MM.1S (cell line): ENCODE measurements around the gene PHC1.
A peak's percentile ranks its signal among the peaks of the same experiment; 100 is the strongest.

Experiments used
- DNase-seq: peaks from one replicate; pipeline ENCODE4 v3.0.0-alpha.2; 2015
- H2AFZ ChIP-seq: fragments of 300-600 bp; sonication (generic); 2 replicates; pipeline ENCODE4 v1.6.0; 2016; ENCODE audit warnings: antibody characterized with exemption, low read length
- H3F3A ChIP-seq: fragments of 300-600 bp; sonication (generic); 2 replicates; pipeline ENCODE4 v1.6.1; 2016; ENCODE audit warnings: mild to moderate bottlenecking, antibody characterized with exemption, low read length, moderate library complexity, mixed read lengths; ENCODE audit not compliant: insufficient read depth
- H3K27ac ChIP-seq: fragments of 300-600 bp; sonication (generic); 2 replicates; pipeline ENCODE4 v1.5.1; 2016; ENCODE audit warnings: mild to moderate bottlenecking, low read length
- H3K27me3 ChIP-seq: fragments of 300-600 bp; sonication (generic); replicated peaks from 2 replicates; pipeline ENCODE4 v1.6.0; 2016; ENCODE audit warnings: low read length; ENCODE audit not compliant: insufficient read depth
- H3K36me3 ChIP-seq: fragments of 300-600 bp; sonication (generic); replicated peaks from 2 replicates; pipeline ENCODE4 v1.6.1; 2016; ENCODE audit warnings: mild to moderate bottlenecking, low read length, mixed read lengths; ENCODE audit not compliant: insufficient read depth
- H3K4me1 ChIP-seq: fragments of 300-600 bp; sonication (generic); 2 replicates; pipeline ENCODE4 v1.6.1; 2016; ENCODE audit warnings: low read length, mixed read lengths
- H3K4me2 ChIP-seq: fragments of 300-600 bp; sonication (generic); 2 replicates; pipeline ENCODE4 v1.6.0; 2016; ENCODE audit warnings: low read depth, low read length
- H3K4me3 ChIP-seq: fragments of 300-600 bp; sonication (generic); 2 replicates; pipeline ENCODE4 v1.5.1; 2016; ENCODE audit warnings: low read length, mixed read lengths
- H3K79me2 ChIP-seq: fragments of 300-600 bp; sonication (generic); 2 replicates; pipeline ENCODE4 v1.6.1; 2016; ENCODE audit warnings: mixed run types, low read length, mixed read lengths
- H3K9ac ChIP-seq: fragments of 300-600 bp; sonication (generic); 2 replicates; pipeline ENCODE4 v1.6.1; 2016; ENCODE audit warnings: low read length, mixed read lengths
- H3K9me2 ChIP-seq: fragments of 300-600 bp; sonication (generic); replicated peaks from 2 replicates; pipeline ENCODE4 v1.6.1; 2016; ENCODE audit warnings: mild to moderate bottlenecking, low read length, mixed read lengths; ENCODE audit not compliant: insufficient read depth
- H3K9me3 ChIP-seq: fragments of 300-600 bp; sonication (generic); replicated peaks from 2 replicates; pipeline ENCODE4 v1.6.1; 2016; ENCODE audit warnings: mild to moderate bottlenecking, low read length, mixed read lengths; ENCODE audit not compliant: insufficient read depth
- H4K20me1 ChIP-seq: fragments of 300-600 bp; sonication (generic); 2 replicates; pipeline ENCODE4 v1.6.1; 2016; ENCODE audit warnings: mild to moderate bottlenecking, low read length, moderate library complexity, mixed read lengths; ENCODE audit not compliant: insufficient read depth
- EZH2 ChIP-seq: fragments of 300-600 bp; sonication (generic); optimal IDR thresholded peaks from 2 replicates; pipeline ENCODE3; 2017; ENCODE audit warnings: low read depth, mild to moderate bottlenecking, antibody characterized with exemption, low read length, mixed read lengths
- EZH2phosphoT487 ChIP-seq: fragments of 300-600 bp; sonication (generic); IDR thresholded peaks from 2 replicates; pipeline ENCODE4 v1.6.1; 2018; ENCODE audit warnings: antibody characterized with exemption, low read length
- TF ChIP-seq, protein P1 (sequence below): fragments of 300-600 bp; sonication (generic); IDR thresholded peaks from 2 replicates; pipeline ENCODE4 v1.5.1; 2016; ENCODE audit warnings: antibody characterized with exemption, low read length, mixed read lengths

Gene PHC1

GRCh38 chr12:8943565-8944186 is 29.4 kb downstream of the PHC1 start:
- H3K9me3 ChIP-seq, result no peaks in the 10 kb centered on the region
- H3K4me2 ChIP-seq, result no peak overlapping the region
- peaks cover 18% of the 10 kb centered on the region for H3K4me1 ChIP-seq
- no peak overlapping the region for H3K4me3 ChIP-seq
- H3K9me2 ChIP-seq, result no peaks in the 10 kb centered on the region
- peaks cover 35% of the 10 kb centered on the region for H3K36me3 ChIP-seq
- TF ChIP-seq EZH2, result no peak
- TF ChIP-seq, protein P1, sequence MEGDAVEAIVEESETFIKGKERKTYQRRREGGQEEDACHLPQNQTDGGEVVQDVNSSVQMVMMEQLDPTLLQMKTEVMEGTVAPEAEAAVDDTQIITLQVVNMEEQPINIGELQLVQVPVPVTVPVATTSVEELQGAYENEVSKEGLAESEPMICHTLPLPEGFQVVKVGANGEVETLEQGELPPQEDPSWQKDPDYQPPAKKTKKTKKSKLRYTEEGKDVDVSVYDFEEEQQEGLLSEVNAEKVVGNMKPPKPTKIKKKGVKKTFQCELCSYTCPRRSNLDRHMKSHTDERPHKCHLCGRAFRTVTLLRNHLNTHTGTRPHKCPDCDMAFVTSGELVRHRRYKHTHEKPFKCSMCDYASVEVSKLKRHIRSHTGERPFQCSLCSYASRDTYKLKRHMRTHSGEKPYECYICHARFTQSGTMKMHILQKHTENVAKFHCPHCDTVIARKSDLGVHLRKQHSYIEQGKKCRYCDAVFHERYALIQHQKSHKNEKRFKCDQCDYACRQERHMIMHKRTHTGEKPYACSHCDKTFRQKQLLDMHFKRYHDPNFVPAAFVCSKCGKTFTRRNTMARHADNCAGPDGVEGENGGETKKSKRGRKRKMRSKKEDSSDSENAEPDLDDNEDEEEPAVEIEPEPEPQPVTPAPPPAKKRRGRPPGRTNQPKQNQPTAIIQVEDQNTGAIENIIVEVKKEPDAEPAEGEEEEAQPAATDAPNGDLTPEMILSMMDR, result no peak
- TF ChIP-seq EZH2phosphoT487, result no peak
- DNase-seq, result no peak
- no peaks in the 10 kb centered on the region for H3K27me3 ChIP-seq
- H3K79me2 ChIP-seq, result peaks cover 36% of the 10 kb centered on the region
- H4K20me1 ChIP-seq, result 0 out of 2 replicates have a peak, but pooled peaks cover 5% of the 10 kb centered on the region
- no peak overlapping the region for H3K9ac ChIP-seq
- no peak overlapping the region for H2AFZ ChIP-seq
- no peaks in the 10 kb centered on the region for H3F3A ChIP-seq
- no peak overlapping the region for H3K27ac ChIP-seq

DNA sequence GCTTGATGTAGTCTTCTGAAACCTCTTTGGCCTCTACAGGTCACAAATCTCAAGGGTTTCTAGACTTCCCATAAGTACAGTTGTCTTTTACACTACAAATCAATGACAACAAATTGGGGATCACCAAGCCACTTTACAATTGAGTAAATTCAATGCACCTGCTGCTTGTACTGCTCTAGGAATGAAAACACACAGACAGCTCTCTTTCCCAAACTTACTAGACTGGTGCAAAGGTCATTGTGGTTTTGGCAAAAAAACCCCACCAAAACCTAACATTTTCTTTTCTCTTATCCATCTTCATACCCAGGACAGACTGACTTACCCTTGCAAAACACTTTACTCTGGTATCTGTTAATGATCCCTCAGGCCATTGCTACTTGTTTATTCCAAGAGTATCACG is 32.4 kb downstream of the PHC1 start:
- no peaks in the 10 kb centered on the region for H3K9me3 ChIP-seq
- no peaks in the 10 kb centered on the region for H3K9me2 ChIP-seq
- H3K27ac ChIP-seq, result no peak overlapping the region
- no peak overlapping the region for H2AFZ ChIP-seq
- 0 out of 2 replicates have a peak, but pooled peaks cover 5% of the 10 kb centered on the region for H4K20me1 ChIP-seq
- H3K4me2 ChIP-seq, result peak overlapping the region; percentile 84; the same call in 1 of the 2 replicates
- peaks cover 32% of the 10 kb centered on the region for H3K36me3 ChIP-seq
- no peak for DNase-seq
- H3K9ac ChIP-seq, result no peak overlapping the region
- no peak overlapping the region for H3K4me3 ChIP-seq
- TF ChIP-seq EZH2, result no peak
- TF ChIP-seq, protein P1, result no peak
- TF ChIP-seq EZH2phosphoT487, result no peak
- peaks cover 44% of the 10 kb centered on the region for H3K79me2 ChIP-seq
- peaks cover 18% of the 10 kb centered on the region for H3K4me1 ChIP-seq
- H3K27me3 ChIP-seq, result no peaks in the 10 kb centered on the region
- peaks cover 10% of the 10 kb centered on the region; the same call in 1 of the 2 replicates for H3F3A ChIP-seq

DNA sequence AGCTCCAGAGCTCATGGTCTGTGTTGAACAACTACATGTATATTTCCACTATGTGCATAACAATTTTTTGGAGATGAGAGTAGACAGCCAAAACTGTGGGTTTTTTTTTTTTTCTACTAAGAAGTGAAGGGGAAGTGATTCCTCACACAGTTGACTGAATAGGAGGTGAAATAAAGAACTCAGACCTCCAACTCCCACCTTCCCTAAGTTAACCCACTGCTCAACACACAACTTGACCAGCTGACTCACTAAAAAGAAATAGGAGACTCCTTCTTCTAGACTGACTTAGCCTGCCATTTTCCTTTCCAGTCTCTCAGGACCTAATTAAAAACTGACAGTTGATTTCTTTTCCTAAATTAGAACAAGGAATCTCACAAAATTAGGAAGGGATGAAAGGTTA is 33.4 kb downstream of the PHC1 start:
- Histone ChIP-seq H3K27ac (no peak overlapping the region), H3K9me3 (no peaks in the 10 kb centered on the region), H3K9ac (no peak overlapping the region), H3F3A (peaks cover 10% of the 10 kb centered on the region; the same call in 1 of the 2 replicates), H3K4me2 (peak overlapping the region; percentile 84), H3K4me1 (peaks cover 18% of the 10 kb centered on the region), H3K9me2 (no peaks in the 10 kb centered on the region), H3K79me2 (peaks cover 44% of the 10 kb centered on the region), H3K36me3 (peaks cover 24% of the 10 kb centered on the region), H3K27me3 (no peaks in the 10 kb centered on the region), H3K4me3 (peak overlapping the region; percentile 98; the same call in 1 of the 2 replicates), H2AFZ (no peak overlapping the region), H4K20me1 (0 out of 2 replicates have a peak, but pooled peaks cover 5% of the 10 kb centered on the region)
- no peak for DNase-seq
- TF ChIP-seq, protein P1, result no peak
- TF ChIP-seq EZH2phosphoT487 (no peak), EZH2 (no peak)
